ENCODE measurements around the gene MIPOL1. TPM values are rescaled to one million over a fixed set of nuclear protein-coding genes. Genes with fewer than 3 reads are reported as not detected.
A peak's percentile ranks its signal among the peaks of the same experiment; 100 is the strongest.

Gene MIPOL1
- total RNA-seq, 1 experiment from 2014 or later: 18.7 TPM

- H3K4me3 Mint-ChIP-seq (ENCODE audit: unreplicated experiment): peak overlapping the region; percentile 25
- peaks cover 18% of the 10 kb centered on the region for H3K9me3 ChIP-seq
- intact Hi-C loops (cut with micrococcal nuclease; ENCODE audit: unreplicated experiment): loop anchor here (1.0 to 5.0 kb wide), 6 partner anchors 14 to 168 kb away; no protein-coding TSS in a partner anchor
- CTCF ChIA-PET: interaction anchor here (1.2 kb wide), 1 partner anchor 192 kb away, joined by 3 read pairs; no protein-coding TSS in a partner anchor
- POLR2A ChIA-PET: no interaction called here
- H3K4me1 ChIP-seq: peaks cover 60% of the 10 kb centered on the region
- H3K36me3 ChIP-seq (ENCODE audit: control insufficient read depth, insufficient read depth, low read length): no peaks in the 10 kb centered on the region; the same call in 1 of the 2 replicates
- H3K9me3 Mint-ChIP-seq (ENCODE audit: unreplicated experiment): peaks cover 29% of the 10 kb centered on the region
- no peaks in the 10 kb centered on the region for H3K27me3 ChIP-seq (replicated peaks; ENCODE audit: control insufficient read depth, insufficient read depth, low read length)
- peaks cover 34% of the 10 kb centered on the region for H3K4me1 Mint-ChIP-seq (ENCODE audit: low read depth, unreplicated experiment)
- H3K27me3 Mint-ChIP-seq (ENCODE audit: insufficient read depth, unreplicated experiment): no peaks in the 10 kb centered on the region
- BruUV-seq (replicated peaks): TSS peak; percentile 76
- H3K36me3 Mint-ChIP-seq (ENCODE audit: insufficient read depth, unreplicated experiment): peaks cover 28% of the 10 kb centered on the region
- no peak overlapping the region for H3K4me3 ChIP-seq (ENCODE audit: low read depth, low read length)
- DNase-seq: peak in 1 of 2 experiments; percentile 45
- TF ChIP-seq CTCF (IDR thresholded peaks at IDR 0.05; ENCODE audit: insufficient read depth in 1 of 2, low read depth in 1 of 2, low read length in 1 of 2, severe bottlenecking in 1 of 2, unreplicated experiment in 1 of 2): no peak
- peak overlapping the region; percentile 60 for H3K27ac Mint-ChIP-seq (ENCODE audit: unreplicated experiment)
Observed at GRCh38 chr14:37399517-37399916, 201.8 kb downstream of the MIPOL1 start.

- Mint-ChIP-seq H3K9me3 (ENCODE audit: unreplicated experiment) (peaks cover 22% of the 10 kb centered on the region), H3K4me1 (ENCODE audit: low read depth, unreplicated experiment) (peaks cover 43% of the 10 kb centered on the region), H3K27me3 (ENCODE audit: insufficient read depth, unreplicated experiment) (no peaks in the 10 kb centered on the region), H3K4me3 (ENCODE audit: unreplicated experiment) (peak overlapping the region; percentile 25), H3K27ac (ENCODE audit: unreplicated experiment) (peak overlapping the region; percentile 60), H3K36me3 (ENCODE audit: insufficient read depth, unreplicated experiment) (peaks cover 21% of the 10 kb centered on the region)
- Histone ChIP-seq H3K4me3 (ENCODE audit: low read depth, low read length) (no peak overlapping the region), H3K9me3 (0 out of 2 replicates have a peak, but pooled peaks cover 4% of the 10 kb centered on the region), H3K36me3 (ENCODE audit: control insufficient read depth, insufficient read depth, low read length) (no peaks in the 10 kb centered on the region), H3K27me3 (replicated peaks; ENCODE audit: control insufficient read depth, insufficient read depth, low read length) (no peaks in the 10 kb centered on the region), H3K4me1 (peaks cover 72% of the 10 kb centered on the region)
- TF ChIP-seq CTCF (IDR thresholded peaks at IDR 0.05; ENCODE audit: insufficient read depth in 1 of 2, low read depth in 1 of 2, low read length in 1 of 2, severe bottlenecking in 1 of 2, unreplicated experiment in 1 of 2): no peak
- intact Hi-C loops (cut with micrococcal nuclease; ENCODE audit: unreplicated experiment): loop anchor here (5.0 kb wide), 1 partner anchor 154 kb away; no protein-coding TSS in a partner anchor
- no peak for DNase-seq
- ChIA-PET CTCF (no interaction called here), POLR2A (no interaction called here)
- no TSS peak for BruUV-seq (replicated peaks)
Observed at GRCh38 chr14:37401093-37401492, 203.4 kb downstream of the MIPOL1 start.

- Mint-ChIP-seq H3K27me3 (ENCODE audit: insufficient read depth, unreplicated experiment) (no peaks in the 10 kb centered on the region), H3K36me3 (ENCODE audit: insufficient read depth, unreplicated experiment) (peaks cover 16% of the 10 kb centered on the region), H3K27ac (ENCODE audit: unreplicated experiment) (no peak overlapping the region), H3K4me3 (ENCODE audit: unreplicated experiment) (no peak overlapping the region), H3K9me3 (ENCODE audit: unreplicated experiment) (peaks cover 12% of the 10 kb centered on the region), H3K4me1 (ENCODE audit: low read depth, unreplicated experiment) (peaks cover 44% of the 10 kb centered on the region)
- no peak for TF ChIP-seq CTCF (IDR thresholded peaks at IDR 0.05; ENCODE audit: insufficient read depth in 1 of 2, low read depth in 1 of 2, low read length in 1 of 2, severe bottlenecking in 1 of 2, unreplicated experiment in 1 of 2)
- POLR2A ChIA-PET: interaction anchor here (1.4 kb wide), 1 partner anchor 63 kb away, joined by 3 read pairs; no protein-coding TSS in a partner anchor
- CTCF ChIA-PET: no interaction called here
- no peaks in the 10 kb centered on the region for H3K9me3 ChIP-seq
- H3K27me3 ChIP-seq (replicated peaks; ENCODE audit: control insufficient read depth, insufficient read depth, low read length): no peaks in the 10 kb centered on the region
- H3K4me1 ChIP-seq: peaks cover 82% of the 10 kb centered on the region
- BruUV-seq (replicated peaks): no TSS peak
- no peak overlapping the region for H3K4me3 ChIP-seq (ENCODE audit: low read depth, low read length)
- H3K36me3 ChIP-seq (ENCODE audit: control insufficient read depth, insufficient read depth, low read length): no peaks in the 10 kb centered on the region; the same call in 1 of the 2 replicates
- intact Hi-C loops (cut with micrococcal nuclease; ENCODE audit: unreplicated experiment): loop anchor here (1.0 to 5.0 kb wide), 2 partner anchors 74 to 156 kb away; no protein-coding TSS in a partner anchor
- DNase-seq: no peak
Observed at GRCh38 chr14:37403626-37404025, 205.9 kb downstream of the MIPOL1 start.
